ENCODE results near the gene ERCC3.

GRCh38 chr2:127218812-127219170 is 75.2 kb downstream of the ERCC3 start:
- no peak for TF ChIP-seq GATA3 (IDR thresholded peaks at IDR 0.05; ENCODE audit: low read depth, low read length)
- no peak for TF ChIP-seq GATA2 (IDR thresholded peaks at IDR 0.05; ENCODE audit: low read depth, low read length)

Measured in SH-SY5Y (cell line).